ENCODE measurements around the gene GAS2L3.
A peak's percentile ranks its signal among the peaks of the same experiment; 100 is the strongest.

Gene GAS2L3

DNA sequence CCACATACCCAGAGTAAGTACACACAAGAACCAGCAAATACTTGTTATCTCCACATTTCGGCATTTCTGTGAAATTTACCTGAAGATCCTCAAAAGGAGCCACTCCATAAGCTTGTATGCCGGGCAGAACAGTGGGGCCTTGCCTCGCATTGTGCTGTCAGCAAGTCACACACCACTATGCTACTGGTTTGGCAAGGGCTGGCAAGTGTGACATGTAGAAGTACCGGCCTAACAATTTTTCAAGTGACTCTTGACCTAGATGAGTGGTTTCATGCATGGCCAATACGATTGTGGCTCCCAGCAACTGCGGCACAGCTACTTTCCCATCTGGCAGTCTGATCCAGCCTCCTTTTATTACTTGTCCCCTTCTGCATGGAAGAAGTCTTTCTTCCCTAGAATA is 69.8 kb downstream of the GAS2L3 start:
- Histone ChIP-seq H3K9me3 (replicated peaks in 1 of 11) (peaks cover 12 to 22% (median 16%) of the 10 kb centered on the region in 11 experiments; a peak in 21 of 22 replicates), H3K27ac (no peak overlapping the region), H3K4me3 (no peak overlapping the region), H4K20me1 (no peaks in the 10 kb centered on the region), H3K4me1 (no peaks in the 10 kb centered on the region), H3K36me3 (no peaks in the 10 kb centered on the region), H3K27me3 (no peaks in the 10 kb centered on the region), H3K9ac (no peak overlapping the region), H3K4me2 (no peak overlapping the region)
- TF ChIP-seq Cebpa-rat (IDR thresholded peaks at IDR 0.05), result no peak

- Histone ChIP-seq H3K4me1 (peaks cover 0 to 4% (median 0%) of the 10 kb centered on the region in 10 experiments; a peak in 1 of 20 replicates), H3K9ac (no peak overlapping the region), H3K9me3 (replicated peaks in 1 of 11) (peaks cover 12 to 22% (median 16%) of the 10 kb centered on the region in 11 experiments; a peak in 21 of 22 replicates), H3K4me2 (no peak overlapping the region), H3K36me3 (no peaks in the 10 kb centered on the region), H4K20me1 (no peaks in the 10 kb centered on the region), H3K27ac (no peak overlapping the region), H3K4me3 (no peak overlapping the region), H3K27me3 (no peaks in the 10 kb centered on the region)
- TF ChIP-seq Cebpa-rat (IDR thresholded peaks at IDR 0.05), result no peak
Measured at GRCh38 chr12:100646896-100647295, 73.4 kb downstream of the GAS2L3 start.

GRCh38 chr12:100651108-100651507 is 77.6 kb downstream of the GAS2L3 start:
- H3K4me2 ChIP-seq, result no peak overlapping the region
- H3K27ac ChIP-seq, result no peak overlapping the region
- peaks cover 0 to 4% (median 0%) of the 10 kb centered on the region in 10 experiments; a peak in 1 of 20 replicates for H3K4me1 ChIP-seq
- no peaks in the 10 kb centered on the region; a peak in 1 of 22 replicates for H3K9me3 ChIP-seq (replicated peaks in 1 of 11)
- H3K36me3 ChIP-seq, result no peaks in the 10 kb centered on the region
- H3K9ac ChIP-seq, result no peak overlapping the region
- H3K27me3 ChIP-seq, result no peaks in the 10 kb centered on the region
- H4K20me1 ChIP-seq, result no peaks in the 10 kb centered on the region
- TF ChIP-seq Cebpa-rat (IDR thresholded peaks at IDR 0.05), result no peak
- no peak overlapping the region for H3K4me3 ChIP-seq

GRCh38 chr12:100651694-100652093 is 78.2 kb downstream of the GAS2L3 start:
- Histone ChIP-seq H3K27ac (no peak overlapping the region), H3K36me3 (no peaks in the 10 kb centered on the region), H3K9ac (no peak overlapping the region), H3K4me2 (peak overlapping the region in 1 of 11 experiments; percentile 18; a peak in 1 of 22 replicates), H3K9me3 (replicated peaks in 1 of 11) (peaks cover 0 to 1% (median 0%) of the 10 kb centered on the region in 11 experiments; a peak in 1 of 22 replicates), H3K27me3 (no peaks in the 10 kb centered on the region), H4K20me1 (no peaks in the 10 kb centered on the region), H3K4me1 (peaks cover 0 to 4% (median 0%) of the 10 kb centered on the region in 10 experiments; a peak in 1 of 20 replicates), H3K4me3 (no peak overlapping the region)
- TF ChIP-seq Cebpa-rat (IDR thresholded peaks at IDR 0.05), result no peak

GRCh38 chr12:100652488-100652887 is 79.0 kb downstream of the GAS2L3 start:
- no peaks in the 10 kb centered on the region for H3K36me3 ChIP-seq
- H3K4me2 ChIP-seq, result no peak overlapping the region
- no peak overlapping the region for H3K27ac ChIP-seq
- peaks cover 0 to 9% (median 7%) of the 10 kb centered on the region in 11 experiments; a peak in 17 of 22 replicates for H3K9me3 ChIP-seq (replicated peaks in 1 of 11)
- H4K20me1 ChIP-seq, result no peaks in the 10 kb centered on the region
- no peaks in the 10 kb centered on the region for H3K27me3 ChIP-seq
- peaks cover 0 to 4% (median 0%) of the 10 kb centered on the region in 10 experiments; a peak in 1 of 20 replicates for H3K4me1 ChIP-seq
- TF ChIP-seq Cebpa-rat (IDR thresholded peaks at IDR 0.05), result no peak
- H3K4me3 ChIP-seq, result no peak overlapping the region
- H3K9ac ChIP-seq, result no peak overlapping the region

GRCh38 chr12:100656141-100656540 is 82.7 kb downstream of the GAS2L3 start:
- no peak for TF ChIP-seq Cebpa-rat (IDR thresholded peaks at IDR 0.05)
- Histone ChIP-seq H3K9me3 (replicated peaks in 1 of 11) (peaks cover 0 to 15% (median 11%) of the 10 kb centered on the region in 11 experiments; a peak in 18 of 22 replicates), H3K27me3 (no peaks in the 10 kb centered on the region), H4K20me1 (no peaks in the 10 kb centered on the region), H3K4me3 (no peak overlapping the region), H3K4me2 (no peak overlapping the region), H3K27ac (no peak overlapping the region), H3K9ac (no peak overlapping the region), H3K36me3 (no peaks in the 10 kb centered on the region), H3K4me1 (peaks cover 0 to 19% (median 6%) of the 10 kb centered on the region in 10 experiments; a peak in 18 of 20 replicates)

DNA sequence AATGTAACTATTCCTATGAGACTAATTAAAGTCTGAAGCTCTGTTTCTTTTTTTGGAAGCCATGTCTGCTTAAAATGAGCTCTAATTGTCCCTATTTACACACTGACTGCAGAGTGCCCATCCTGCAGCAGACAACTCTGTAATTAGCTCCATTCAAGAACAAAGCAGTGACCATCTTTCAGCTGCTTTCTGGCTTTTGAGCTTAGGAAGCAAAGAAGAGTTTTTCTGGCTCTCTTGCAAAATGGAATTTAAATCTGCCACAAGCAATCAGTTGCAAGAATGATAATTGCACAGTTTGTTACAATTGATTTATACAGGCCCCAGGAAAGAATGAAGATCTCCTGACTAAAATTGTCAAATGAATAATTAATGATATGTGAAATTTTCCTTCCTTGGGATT is 83.4 kb downstream of the GAS2L3 start:
- Histone ChIP-seq H3K9ac (no peak overlapping the region), H3K4me1 (peaks cover 0 to 22% (median 13%) of the 10 kb centered on the region in 10 experiments; a peak in 18 of 20 replicates), H4K20me1 (no peaks in the 10 kb centered on the region), H3K9me3 (replicated peaks in 1 of 11) (peaks cover 0 to 15% (median 11%) of the 10 kb centered on the region in 11 experiments; a peak in 18 of 22 replicates), H3K36me3 (no peaks in the 10 kb centered on the region), H3K27ac (no peak overlapping the region), H3K27me3 (no peaks in the 10 kb centered on the region), H3K4me2 (no peak overlapping the region), H3K4me3 (no peak overlapping the region)
- TF ChIP-seq Cebpa-rat (IDR thresholded peaks at IDR 0.05), result no peak

GRCh38 chr12:100661300-100661951 is 87.9 kb downstream of the GAS2L3 start:
- H3K4me2 ChIP-seq, result peak overlapping the region; percentile 11 to 53 (median 29); a peak in 19 of 22 replicates
- no peaks in the 10 kb centered on the region for H3K27me3 ChIP-seq
- H3K4me3 ChIP-seq, result no peak overlapping the region
- TF ChIP-seq Cebpa-rat (IDR thresholded peaks at IDR 0.05), result no peak
- peaks cover 0 to 15% (median 11%) of the 10 kb centered on the region in 11 experiments; a peak in 18 of 22 replicates for H3K9me3 ChIP-seq (replicated peaks in 1 of 11)
- no peak overlapping the region for H3K27ac ChIP-seq
- peaks cover 0 to 23% (median 13%) of the 10 kb centered on the region in 10 experiments; a peak in 18 of 20 replicates for H3K4me1 ChIP-seq
- H3K9ac ChIP-seq, result no peak overlapping the region
- no peaks in the 10 kb centered on the region for H4K20me1 ChIP-seq
- no peaks in the 10 kb centered on the region for H3K36me3 ChIP-seq

- Histone ChIP-seq H3K9me3 (replicated peaks in 1 of 11) (no peaks in the 10 kb centered on the region), H3K4me2 (no peak overlapping the region), H3K4me3 (no peak overlapping the region), H4K20me1 (no peaks in the 10 kb centered on the region), H3K4me1 (peaks cover 0 to 4% (median 3%) of the 10 kb centered on the region in 10 experiments; a peak in 17 of 20 replicates), H3K27ac (no peak overlapping the region), H3K36me3 (no peaks in the 10 kb centered on the region), H3K9ac (no peak overlapping the region), H3K27me3 (no peaks in the 10 kb centered on the region)
- TF ChIP-seq Cebpa-rat (IDR thresholded peaks at IDR 0.05), result no peak
Measured at GRCh38 chr12:100666588-100666987, 93.1 kb downstream of the GAS2L3 start.

All from BLaER1 treated with 17β-estradiol and CSF1 and Interleukin-3, amounts not matched to agents 10 nM and 100 nM (cell line).